DMS 273 treated with DMSO at 0.1 percent for 48 hours (cell line): ENCODE results near the gene PXN.
A peak's percentile ranks its signal among the peaks of the same experiment; 100 is the strongest.
"Not testable (repeated sequence)": the region's sequence is repeated elsewhere in the genome, so short reads cannot be mapped to it uniquely, and the experiment has no call there.

ENCODE experiments used
- DNase-seq: peaks from one replicate; lab custom pipeline; 2025; lab: John Stamatoyannopoulos, UW

PXN gene

GRCh38 chr12:120225852-120226640, 39.5 kb downstream of the PXN start:
- DNase-seq = no peak

GRCh38 chr12:120225200-120225558, 40.4 kb downstream of the PXN start:
- DNase-seq = no peak

GRCh38 chr12:120224304-120225199, 41.0 kb downstream of the PXN start:
- DNase-seq = peak; percentile 20

GRCh38 chr12:120223458-120224303, 41.8 kb downstream of the PXN start:
- no peak for DNase-seq

GRCh38 chr12:120222288-120222832, 43.2 kb downstream of the PXN start:
- DNase-seq = no peak

- no peak for DNase-seq
Observed at GRCh38 chr12:120221576-120221900, 44.0 kb downstream of the PXN start.

GRCh38 chr12:120220838-120221575, 44.5 kb downstream of the PXN start:
- no peak for DNase-seq

GRCh38 chr12:120218680-120219606, 46.6 kb downstream of the PXN start:
- no peak for DNase-seq

GRCh38 chr12:120216742-120217605, 48.6 kb downstream of the PXN start:
- DNase-seq = no peak

GRCh38 chr12:120215766-120216735, 49.5 kb downstream of the PXN start:
- DNase-seq = no peak

GRCh38 chr12:120215357-120215735, 50.2 kb downstream of the PXN start:
- DNase-seq = no peak

- no peak for DNase-seq
Observed at GRCh38 chr12:120214626-120215356, 50.7 kb downstream of the PXN start.

GRCh38 chr12:120213758-120214157, 51.8 kb downstream of the PXN start:
- DNase-seq = no peak

- not testable (repeated sequence) for DNase-seq
Observed at GRCh38 chr12:120213182-120213581, 52.3 kb downstream of the PXN start.

- no peak for DNase-seq
Observed at GRCh38 chr12:120212301-120212700, 53.2 kb downstream of the PXN start.

GRCh38 chr12:120211904-120212283, 53.6 kb downstream of the PXN start:
- no peak for DNase-seq

- DNase-seq = no peak
Observed at GRCh38 chr12:120211243-120211903, 54.2 kb downstream of the PXN start.
